GM18861 (cell line): ENCODE data around the gene SLC9C2.
"Not testable (repeated sequence)": the region's sequence is repeated elsewhere in the genome, so short reads cannot be mapped to it uniquely, and the experiment has no call there.

Experiments
- ATAC-seq: cut with Tn5 transposase; IDR thresholded peaks from one replicate; pipeline ENCODE4 v1.9.1; 2021; ENCODE audit not compliant: unreplicated experiment

The SLC9C2 gene

GRCh38 chr1:173462666-173463065 is 140.2 kb downstream of the SLC9C2 start:
- not testable (repeated sequence) for ATAC-seq

DNA sequence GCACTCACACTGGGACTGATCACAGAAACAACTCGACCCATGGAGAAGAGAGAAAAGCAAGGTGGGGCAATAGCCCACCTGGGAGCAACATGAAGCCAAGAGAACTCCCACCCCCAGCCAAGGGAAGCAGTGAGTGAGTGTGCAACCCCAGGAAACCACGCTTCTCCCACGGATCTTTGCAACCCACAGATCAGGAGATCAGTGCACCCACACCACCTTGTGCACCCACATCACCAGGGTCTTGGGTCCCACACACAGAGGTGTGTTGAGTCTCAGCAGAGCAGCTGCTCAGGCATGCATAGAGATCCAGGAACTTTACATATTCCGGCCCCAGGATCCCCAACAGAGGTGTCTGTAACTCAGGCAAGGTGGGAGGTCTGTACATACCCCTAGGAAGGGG is 143.0 kb downstream of the SLC9C2 start:
- ATAC-seq: no peak

DNA sequence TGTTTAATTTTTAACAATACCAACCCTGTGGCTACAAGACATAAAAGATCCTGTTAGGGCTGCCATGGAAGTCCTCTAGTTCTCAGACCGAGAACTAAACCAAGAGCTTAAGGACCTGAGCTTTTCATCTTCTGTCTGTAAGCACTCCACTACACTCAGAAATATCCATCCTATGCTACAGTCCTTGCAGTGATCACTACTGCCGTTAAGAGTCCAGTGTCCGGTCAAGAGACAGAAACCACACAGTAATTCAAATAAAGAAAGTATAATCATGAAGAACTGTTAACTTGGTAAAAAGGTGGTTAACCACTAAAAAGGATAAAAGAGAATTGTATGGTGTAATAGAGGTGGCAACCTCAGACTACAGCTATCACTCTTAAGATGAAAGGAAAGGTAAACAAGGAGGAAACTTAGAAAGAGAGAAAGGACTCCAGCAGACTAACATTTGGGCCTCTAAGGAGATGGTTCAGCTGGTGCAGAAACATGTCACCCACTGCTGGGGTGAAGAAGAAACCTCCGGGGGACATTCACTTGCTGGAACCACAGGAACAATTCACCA is 147.8 kb downstream of the SLC9C2 start:
- no peak for ATAC-seq

- no peak for ATAC-seq
These were observed 148.9 kb downstream of the SLC9C2 start for GRCh38 chr1:173453982-173454381.

DNA sequence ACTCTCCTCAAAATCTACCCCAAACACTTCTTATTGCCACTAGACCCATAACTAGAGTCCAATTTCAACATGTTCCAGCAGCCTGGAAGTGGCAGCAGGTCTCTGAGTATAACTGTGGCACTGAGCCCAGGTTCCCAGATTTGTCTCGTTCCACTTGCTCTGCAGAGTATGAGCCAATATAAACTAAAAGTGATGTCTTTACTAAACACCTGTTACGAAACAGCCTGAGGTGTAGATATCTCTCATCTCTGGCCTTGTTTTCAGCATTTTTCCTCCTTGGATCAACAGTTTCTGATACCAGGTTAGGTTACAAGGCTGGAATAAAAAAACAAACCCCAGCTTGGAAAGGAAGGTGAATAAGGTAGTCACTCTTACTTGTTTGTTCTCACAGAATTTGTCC is 150.9 kb downstream of the SLC9C2 start:
- ATAC-seq: no peak
